IPS-NIHi11 (cell line): ENCODE results near the gene PCDHB5.
"Not testable (repeated sequence)": the region's sequence is repeated elsewhere in the genome, so short reads cannot be mapped to it uniquely, and the experiment has no call there.

Experiments used
- DNase-seq: peaks from one replicate; pipeline ENCODE4 v3.0.0; 2012; ENCODE audit warnings: mixed read lengths, low spot score

The PCDHB5 gene

DNA sequence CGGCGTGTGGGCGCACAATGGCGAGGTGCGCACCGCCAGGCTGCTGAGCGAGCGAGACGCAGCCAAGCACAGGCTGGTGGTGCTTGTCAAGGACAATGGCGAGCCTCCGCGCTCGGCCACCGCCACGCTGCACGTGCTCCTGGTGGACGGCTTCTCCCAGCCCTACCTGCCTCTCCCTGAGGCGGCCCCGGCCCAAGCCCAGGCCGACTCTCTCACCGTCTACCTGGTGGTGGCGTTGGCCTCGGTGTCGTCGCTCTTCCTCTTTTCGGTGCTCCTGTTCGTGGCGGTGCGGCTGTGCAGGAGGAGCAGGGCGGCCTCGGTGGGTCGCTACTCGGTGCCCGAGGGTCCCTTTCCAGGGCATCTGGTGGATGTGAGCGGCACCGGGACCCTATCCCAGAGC, 17.1 kb downstream of the PCDHB5 start:
- not testable (repeated sequence) for DNase-seq

DNA sequence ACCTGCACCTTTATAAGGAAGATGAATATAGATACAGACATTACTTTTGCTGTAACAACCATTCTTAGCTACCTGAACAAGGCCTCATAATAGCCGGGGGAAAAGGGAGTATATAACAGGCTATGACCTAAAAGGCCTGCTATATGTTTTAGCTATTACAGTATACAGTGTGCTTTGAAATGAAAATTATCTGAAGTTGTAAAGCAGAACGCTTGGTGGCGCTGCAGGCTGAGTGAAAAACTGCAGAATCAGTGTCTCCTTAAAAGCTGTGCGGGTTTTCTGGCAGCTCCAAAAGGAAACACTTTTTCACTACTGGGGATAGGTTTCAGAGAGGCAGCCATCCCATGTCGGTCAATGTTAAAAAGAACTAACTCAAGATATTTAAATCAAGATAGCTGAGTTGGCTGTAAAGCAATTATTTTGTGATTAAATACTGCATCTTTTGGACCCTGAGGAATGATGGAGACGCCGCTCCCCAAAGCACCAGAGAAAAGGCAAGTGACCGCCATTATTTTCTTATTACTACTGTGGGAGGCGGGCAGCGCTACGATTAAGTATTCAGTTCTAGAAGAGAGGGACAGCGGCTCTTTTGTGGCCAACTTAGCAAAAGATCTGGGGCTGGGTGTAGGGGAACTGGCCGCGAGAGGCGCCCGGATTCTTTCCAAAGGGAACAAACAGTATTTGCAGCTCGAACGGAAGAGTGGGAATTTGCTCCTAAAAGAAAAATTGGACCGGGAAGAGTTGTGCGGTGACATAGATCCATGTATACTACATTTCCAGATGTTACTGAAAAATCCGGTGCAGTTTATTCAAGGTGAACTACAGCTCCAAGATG, 20.8 kb downstream of the PCDHB5 start:
- peak; percentile 44 for DNase-seq

DNA sequence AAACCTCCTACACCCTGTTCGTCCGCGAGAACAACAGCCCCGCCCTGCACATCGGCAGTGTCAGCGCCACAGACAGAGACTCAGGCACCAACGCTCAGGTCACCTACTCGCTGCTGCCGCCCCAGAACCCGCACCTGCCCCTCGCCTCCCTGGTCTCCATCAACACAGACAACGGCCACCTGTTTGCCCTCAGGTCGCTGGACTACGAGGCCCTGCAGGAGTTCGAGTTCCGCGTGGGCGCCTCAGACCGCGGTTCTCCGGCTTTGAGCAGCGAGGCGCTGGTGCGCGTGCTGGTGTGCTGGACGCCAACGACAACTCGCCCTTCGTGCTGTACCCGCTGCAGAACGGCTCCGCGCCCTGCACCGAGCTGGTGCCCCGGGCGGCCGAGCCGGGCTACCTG, 22.4 kb downstream of the PCDHB5 start:
- DNase-seq = not testable (repeated sequence)

DNA sequence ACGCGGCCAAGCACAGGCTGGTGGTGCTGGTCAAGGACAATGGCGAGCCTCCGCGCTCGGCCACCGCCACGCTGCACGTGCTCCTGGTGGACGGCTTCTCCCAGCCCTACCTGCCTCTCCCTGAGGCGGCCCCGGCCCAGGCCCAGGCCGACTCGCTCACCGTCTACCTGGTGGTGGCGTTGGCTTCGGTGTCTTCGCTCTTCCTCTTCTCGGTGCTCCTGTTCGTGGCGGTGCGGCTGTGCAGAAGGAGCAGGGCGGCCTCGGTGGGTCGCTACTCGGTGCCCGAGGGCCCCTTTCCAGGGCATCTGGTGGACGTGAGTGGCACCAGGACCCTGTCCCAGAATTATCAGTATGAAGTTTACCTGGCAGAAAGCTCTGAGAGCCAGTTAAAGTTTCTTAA, 22.9 kb downstream of the PCDHB5 start:
- not testable (repeated sequence) for DNase-seq

DNA sequence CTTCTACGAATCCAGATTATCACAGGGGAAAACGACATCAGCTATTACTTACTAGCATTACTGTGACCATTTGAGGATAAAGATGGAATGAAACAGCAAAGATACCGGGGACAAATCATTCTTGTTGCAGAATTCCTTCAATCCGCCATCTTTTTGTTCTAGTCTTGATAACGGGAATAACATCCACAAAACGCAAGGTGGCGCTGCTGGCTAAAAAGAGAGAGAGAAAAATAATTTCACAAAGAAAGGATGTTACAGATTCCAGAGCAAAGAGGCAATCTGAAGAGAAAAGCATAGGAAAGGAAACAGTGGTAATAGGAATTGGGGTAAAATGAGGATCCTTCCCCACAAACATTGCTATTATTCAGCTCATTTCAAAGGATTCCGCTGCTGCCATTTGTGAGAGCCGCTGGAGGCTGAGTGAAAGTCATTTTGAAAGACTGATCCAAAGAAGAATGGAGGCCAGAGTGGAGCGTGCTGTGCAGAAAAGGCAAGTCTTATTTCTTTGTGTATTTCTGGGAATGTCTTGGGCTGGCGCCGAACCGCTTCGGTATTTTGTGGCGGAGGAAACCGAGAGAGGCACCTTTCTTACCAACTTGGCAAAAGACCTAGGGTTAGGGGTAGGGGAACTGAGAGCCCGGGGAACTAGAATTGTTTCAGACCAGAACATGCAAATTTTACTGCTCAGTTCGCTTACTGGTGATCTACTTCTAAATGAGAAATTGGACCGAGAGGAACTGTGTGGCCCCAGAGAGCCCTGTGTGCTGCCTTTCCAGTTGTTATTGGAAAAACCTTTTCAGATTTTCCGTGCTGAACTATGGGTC, 37.6 kb downstream of the PCDHB5 start, which contains the start of gene PCDHB7:
Gene PCDHB7 (plus strand): TSS at position 264 of the 824 bp plus-strand sequence. CDS start 192 bp downstream, at position 456.
- DNase-seq = peak; percentile 40

DNA sequence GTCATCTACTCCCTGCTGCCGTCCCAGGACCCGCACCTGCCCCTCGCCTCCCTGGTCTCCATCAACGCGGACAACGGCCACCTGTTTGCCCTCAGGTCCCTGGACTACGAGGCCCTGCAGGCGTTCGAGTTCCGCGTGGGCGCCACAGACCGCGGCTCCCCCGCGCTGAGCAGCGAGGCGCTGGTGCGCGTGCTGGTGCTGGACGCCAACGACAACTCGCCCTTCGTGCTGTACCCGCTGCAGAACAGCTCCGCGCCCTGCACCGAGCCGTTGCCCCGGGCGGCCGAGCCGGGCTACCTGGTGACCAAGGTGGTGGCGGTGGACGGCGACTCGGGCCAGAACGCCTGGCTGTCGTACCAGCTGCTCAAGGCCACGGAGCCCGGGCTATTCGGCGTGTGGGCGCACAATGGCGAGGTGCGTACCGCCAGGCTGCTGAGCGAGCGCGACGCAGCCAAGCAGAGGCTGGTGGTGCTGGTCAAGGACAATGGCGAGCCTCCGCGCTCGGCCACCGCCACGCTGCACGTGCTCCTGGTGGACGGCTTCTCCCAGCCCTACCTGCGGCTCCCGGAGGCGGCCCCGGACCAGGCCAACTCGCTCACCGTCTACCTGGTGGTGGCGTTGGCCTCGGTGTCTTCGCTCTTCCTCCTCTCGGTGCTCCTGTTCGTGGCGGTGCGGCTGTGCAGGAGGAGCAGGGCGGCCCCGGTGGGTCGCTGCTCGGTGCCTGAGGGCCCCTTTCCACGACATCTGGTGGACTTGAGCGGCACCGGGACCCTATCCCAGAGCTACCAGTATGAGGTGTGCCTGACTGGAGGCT, 39.5 kb downstream of the PCDHB5 start:
- not testable (repeated sequence) for DNase-seq

DNA sequence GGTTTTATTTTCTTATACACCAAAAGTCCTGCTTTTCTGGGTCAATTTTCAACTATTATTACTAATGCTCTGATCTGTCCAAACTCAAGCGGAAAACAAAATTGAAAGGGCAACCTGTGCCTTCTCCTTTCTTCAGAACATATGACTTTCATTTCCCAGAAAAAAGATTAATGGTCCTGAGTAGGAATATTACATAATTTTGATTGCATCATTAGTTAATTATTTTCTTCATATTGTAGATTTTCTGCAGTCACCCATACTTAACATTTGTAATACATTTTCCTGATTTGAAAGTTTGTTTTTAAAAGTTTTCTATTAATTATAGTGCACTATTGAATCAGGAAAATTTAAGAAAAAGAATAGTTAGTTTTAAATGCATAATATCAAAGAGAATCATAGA, 40.9 kb downstream of the PCDHB5 start:
- DNase-seq = no peak

DNA sequence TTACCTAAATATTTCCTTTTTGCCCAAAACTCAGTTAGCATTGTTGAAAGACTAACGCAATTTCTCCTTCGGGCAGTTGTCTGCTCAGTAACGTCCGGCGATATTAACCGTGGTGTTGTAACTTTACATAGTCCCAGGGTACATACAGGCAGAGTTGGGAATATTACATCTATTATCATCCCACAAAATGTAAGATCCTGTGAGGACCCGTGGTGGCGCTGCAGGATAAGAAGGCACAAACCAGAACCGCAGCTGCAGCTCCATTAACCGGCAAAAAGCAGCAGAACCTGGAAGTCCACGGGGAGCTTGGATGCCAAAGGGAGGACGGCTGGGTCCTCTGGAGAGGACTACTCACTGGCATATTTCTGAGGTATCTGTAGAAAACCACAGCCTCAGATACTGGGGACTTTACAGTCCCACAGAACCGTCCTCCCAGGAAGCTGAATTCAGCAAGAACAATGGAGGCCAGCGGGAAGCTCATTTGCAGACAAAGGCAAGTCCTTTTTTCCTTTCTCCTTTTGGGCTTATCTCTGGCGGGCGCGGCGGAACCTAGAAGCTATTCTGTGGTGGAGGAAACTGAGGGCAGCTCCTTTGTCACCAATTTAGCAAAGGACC, 42.7 kb downstream of the PCDHB5 start, which contains the start of gene PCDHB8:
Gene PCDHB8 (plus strand): TSS at position 214 of the 615 bp plus-strand sequence. CDS start 245 bp downstream, at position 459.
- not testable (repeated sequence) for DNase-seq

DNA sequence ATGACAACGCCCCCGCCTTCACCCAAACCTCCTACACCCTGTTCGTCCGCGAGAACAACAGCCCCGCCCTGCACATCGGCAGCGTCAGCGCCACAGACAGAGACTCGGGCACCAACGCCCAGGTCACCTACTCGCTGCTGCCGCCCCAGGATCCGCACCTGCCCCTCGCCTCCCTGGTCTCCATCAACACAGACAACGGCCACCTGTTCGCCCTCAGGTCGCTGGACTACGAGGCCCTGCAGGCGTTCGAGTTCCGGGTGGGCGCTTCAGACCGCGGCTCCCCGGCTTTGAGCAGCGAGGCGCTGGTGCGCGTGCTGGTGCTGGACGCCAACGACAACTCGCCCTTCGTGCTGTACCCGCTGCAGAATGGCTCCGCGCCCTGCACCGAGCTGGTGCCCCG, 44.4 kb downstream of the PCDHB5 start:
- DNase-seq = not testable (repeated sequence)

DNA sequence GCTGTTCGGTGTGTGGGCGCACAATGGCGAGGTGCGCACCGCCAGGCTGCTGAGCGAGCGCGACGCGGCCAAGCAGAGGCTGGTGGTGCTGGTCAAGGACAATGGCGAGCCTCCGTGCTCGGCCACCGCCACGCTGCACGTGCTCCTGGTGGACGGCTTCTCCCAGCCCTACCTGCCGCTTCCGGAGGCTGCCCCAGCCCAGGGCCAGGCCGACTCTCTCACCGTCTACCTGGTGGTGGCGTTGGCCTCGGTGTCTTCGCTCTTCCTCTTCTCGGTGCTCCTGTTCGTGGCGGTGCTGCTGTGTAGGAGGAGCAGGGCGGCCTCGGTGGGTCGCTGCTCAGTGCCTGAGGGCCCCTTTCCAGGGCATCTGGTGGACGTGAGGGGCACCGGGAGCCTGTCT, 44.9 kb downstream of the PCDHB5 start:
- DNase-seq = not testable (repeated sequence)

DNA sequence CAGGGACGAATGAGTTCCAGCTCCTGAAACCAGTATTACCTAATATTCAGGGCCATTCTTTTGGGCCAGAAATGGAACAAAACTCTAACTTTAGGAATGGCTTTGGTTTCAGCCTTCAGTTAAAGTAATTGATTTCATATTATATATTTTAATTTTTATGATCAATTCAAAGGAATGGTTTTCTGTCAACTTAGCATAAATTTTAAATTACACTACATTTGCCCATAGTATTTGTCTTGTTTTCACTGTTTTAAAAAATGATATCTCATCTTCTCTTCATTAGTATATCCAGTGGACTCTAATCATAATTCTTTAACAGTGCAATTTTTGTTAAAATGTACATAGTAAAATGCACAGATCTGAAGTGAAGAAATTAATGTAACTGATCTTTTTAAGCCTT, 45.3 kb downstream of the PCDHB5 start:
- DNase-seq = no peak

DNA sequence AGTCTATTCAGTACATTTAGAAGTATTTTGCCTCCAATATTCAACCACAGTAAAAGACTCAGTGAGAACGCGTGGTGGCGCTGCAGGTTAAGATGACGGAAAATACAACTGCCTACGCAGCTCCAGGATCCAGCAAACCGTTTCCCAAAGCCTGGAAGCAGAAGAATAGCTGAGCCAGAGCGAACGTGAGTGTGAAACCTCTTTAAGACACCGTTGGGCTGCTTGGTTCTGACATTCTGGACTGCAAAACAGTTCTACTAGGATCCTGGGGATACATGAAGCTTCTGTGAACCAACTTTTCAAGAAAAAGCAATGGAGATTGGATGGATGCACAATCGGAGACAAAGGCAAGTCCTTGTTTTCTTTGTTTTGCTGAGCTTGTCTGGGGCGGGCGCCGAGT, 47.2 kb downstream of the PCDHB5 start, which contains the start of gene PCDHB16:
Gene PCDHB16 (plus strand): TSS at position 140 of the 400 bp plus-strand sequence. CDS start 173 bp downstream, at position 313.
- peak; percentile 60 for DNase-seq

DNA sequence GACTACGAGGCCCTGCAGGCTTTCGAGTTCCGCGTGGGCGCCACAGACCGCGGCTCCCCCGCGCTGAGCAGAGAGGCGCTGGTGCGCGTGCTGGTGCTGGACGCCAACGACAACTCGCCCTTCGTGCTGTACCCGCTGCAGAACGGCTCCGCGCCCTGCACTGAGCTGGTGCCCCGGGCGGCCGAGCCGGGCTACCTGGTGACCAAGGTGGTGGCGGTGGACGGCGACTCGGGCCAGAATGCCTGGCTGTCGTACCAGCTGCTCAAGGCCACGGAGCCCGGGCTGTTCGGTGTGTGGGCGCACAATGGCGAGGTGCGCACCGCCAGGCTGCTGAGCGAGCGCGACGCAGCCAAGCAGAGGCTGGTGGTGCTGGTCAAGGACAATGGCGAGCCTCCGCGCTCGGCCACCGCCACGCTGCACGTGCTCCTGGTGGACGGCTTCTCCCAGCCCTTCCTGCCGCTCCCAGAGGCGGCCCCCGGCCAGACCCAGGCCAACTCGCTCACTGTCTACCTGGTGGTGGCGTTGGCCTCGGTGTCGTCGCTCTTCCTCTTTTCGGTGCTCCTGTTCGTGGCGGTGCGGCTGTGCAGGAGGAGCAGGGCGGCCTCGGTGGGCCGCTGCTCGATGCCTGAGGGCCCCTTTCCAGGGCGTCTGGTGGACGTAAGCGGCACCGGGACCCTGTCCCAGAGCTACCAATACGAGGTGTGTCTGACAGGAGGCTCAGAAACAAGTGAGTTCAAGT, 49.3 kb downstream of the PCDHB5 start:
- DNase-seq = not testable (repeated sequence)

DNA sequence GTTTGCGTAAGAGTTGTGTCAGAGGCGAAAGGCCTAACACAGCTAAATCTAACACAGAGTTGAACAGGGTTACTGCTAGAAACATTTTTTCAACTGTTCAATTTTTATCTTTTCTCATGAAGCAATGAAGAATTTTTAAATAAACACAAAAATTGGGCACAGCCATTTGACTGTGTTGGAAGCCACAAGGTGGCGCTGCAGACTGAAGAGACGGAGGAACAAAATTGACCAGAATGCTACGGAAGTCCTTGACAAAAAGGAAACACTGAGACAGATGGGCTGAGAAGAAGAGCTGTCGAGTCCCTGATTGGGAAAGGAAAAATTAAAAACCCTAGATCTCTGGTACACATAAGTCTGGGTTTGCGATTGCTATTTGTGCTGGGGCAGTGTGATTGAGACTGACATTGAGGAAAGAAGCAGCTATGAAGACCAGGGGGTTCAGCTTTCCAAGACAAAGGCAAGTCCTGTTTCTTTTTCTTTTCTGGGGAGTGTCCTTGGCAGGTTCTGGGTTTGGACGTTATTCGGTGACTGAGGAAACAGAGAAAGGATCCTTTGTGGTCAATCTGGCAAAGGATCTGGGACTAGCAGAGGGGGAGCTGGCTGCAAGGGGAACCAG, 52.0 kb downstream of the PCDHB5 start, which contains the start of gene PCDHB9:
Gene PCDHB9 (plus strand): TSS at position 265 of the 616 bp plus-strand sequence. CDS start 158 bp downstream, at position 423.
- DNase-seq = peak; percentile 59
